Neural cell (in vitro differentiated cells): ENCODE measurements around the gene UGT2B15. TPM values are rescaled to one million over a fixed set of nuclear protein-coding genes. Genes with fewer than 3 reads are reported as not detected.

Experiments used
- H2AFZ ChIP-seq: fragments of 200-600, 300-800 bp; sonication (generic), shearing (Covaris generic); 2 replicates; pipeline ENCODE4 v1.6.0; 2014; ENCODE audit warnings: low read depth, mild to moderate bottlenecking, antibody characterized with exemption, low read length, moderate library complexity
- H3F3A ChIP-seq: fragments of 200-600 bp; shearing (Covaris generic); 2 replicates; pipeline ENCODE4 v1.6.1; 2016; ENCODE audit warnings: mild to moderate bottlenecking, moderate library complexity, mixed read lengths, antibody characterized with exemption, low read length; ENCODE audit not compliant: insufficient read depth, poor library complexity, severe bottlenecking
- H3K27ac ChIP-seq: fragments of 200-600, 300-800 bp; sonication (generic), shearing (Covaris generic); 2 replicates; pipeline ENCODE4 v1.5.1; 2014; ENCODE audit warnings: mild to moderate bottlenecking, low read length, moderate library complexity
- H3K27me3 ChIP-seq: fragments of 300-800, 200-600 bp; sonication (generic), shearing (Covaris generic); 2 replicates; pipeline ENCODE4 v1.6.0; 2014; ENCODE audit warnings: mild to moderate bottlenecking, low read depth, low read length, moderate library complexity; ENCODE audit not compliant: insufficient read depth
- H3K36me3 ChIP-seq: fragments of 300-800, 200-600 bp; sonication (generic), shearing (Covaris generic); 2 replicates; pipeline ENCODE4 v1.5.1; 2014; ENCODE audit warnings: mild to moderate bottlenecking, antibody characterized with exemption, low read length, moderate library complexity; ENCODE audit not compliant: insufficient read depth
- H3K4me2 ChIP-seq: fragments of 300-800, 200-600 bp; sonication (generic), shearing (Covaris generic); 2 replicates; pipeline ENCODE4 v1.6.0; 2014; ENCODE audit warnings: mild to moderate bottlenecking, low read length
- H3K4me3 ChIP-seq: fragments of 300-800, 200-600 bp; sonication (generic), shearing (Covaris generic); 2 replicates; pipeline ENCODE4 v1.5.1; 2014; ENCODE audit warnings: mild to moderate bottlenecking, low read length, moderate library complexity
- H3K79me2 ChIP-seq: fragments of 200-600 bp; shearing (Covaris generic); replicated peaks from 2 replicates; pipeline ENCODE4 v1.6.0; 2014; ENCODE audit warnings: mild to moderate bottlenecking, low read length, moderate library complexity; ENCODE audit not compliant: insufficient read depth
- H3K9ac ChIP-seq: fragments of 300-800, 200-600 bp; sonication (generic), shearing (Covaris generic); 2 replicates; pipeline ENCODE4 v1.6.1; 2016; ENCODE audit warnings: mild to moderate bottlenecking, low read length, mixed read lengths
- H3K9me2 ChIP-seq: fragments of 200-600 bp; shearing (Covaris generic); 2 replicates; pipeline ENCODE4 v1.6.1; 2016; ENCODE audit warnings: mild to moderate bottlenecking, low read length, mixed read lengths; ENCODE audit not compliant: insufficient read depth
- H3K9me3 ChIP-seq: fragments of 200-600, 300-800 bp; sonication (generic), shearing (Covaris generic); 2 replicates; pipeline ENCODE4 v1.6.1; 2016; ENCODE audit warnings: mild to moderate bottlenecking, mixed run types, low read length, moderate library complexity, mixed read lengths
- H4K20me1 ChIP-seq: fragments of 200-600 bp; shearing (Covaris generic); 2 replicates; pipeline ENCODE4 v1.6.1; 2016; ENCODE audit warnings: mild to moderate bottlenecking, mixed run types; ENCODE audit not compliant: insufficient read depth
- EP300 ChIP-seq: fragments of 450-650 bp; conservative IDR thresholded peaks from 2 replicates; pipeline ENCODE4 v1.6.1; 2014; ENCODE audit warnings: antibody characterized with exemption, mild to moderate bottlenecking, moderate library complexity; ENCODE audit not compliant: poor library complexity, severe bottlenecking
- EZH2 ChIP-seq: fragments of 200-600, 300-800 bp; shearing (Covaris generic), sonication (generic); IDR thresholded peaks from 2 replicates; pipeline ENCODE4 v1.6.1; 2014; ENCODE audit warnings: antibody characterized with exemption, low read length, borderline replicate concordance, mild to moderate bottlenecking; ENCODE audit not compliant: insufficient read depth, poor library complexity, severe bottlenecking
- MXI1 ChIP-seq: fragments of 450-650 bp; conservative IDR thresholded peaks from 2 replicates; pipeline ENCODE4 v1.6.1; 2014; ENCODE audit warnings: antibody characterized with exemption, mild to moderate bottlenecking; ENCODE audit not compliant: poor library complexity, severe bottlenecking
- POLR2AphosphoS5 ChIP-seq: IDR thresholded peaks from 2 replicates; pipeline ENCODE4 v1.6.1; 2012
- RAD21 ChIP-seq: fragments of 450-650 bp; conservative IDR thresholded peaks from 2 replicates; pipeline ENCODE4 v1.6.1; 2014; ENCODE audit warnings: antibody characterized with exemption, mild to moderate bottlenecking, moderate library complexity
- SMC3 ChIP-seq: fragments of 450-650 bp; conservative IDR thresholded peaks from 2 replicates; pipeline ENCODE4 v1.6.1; 2014; ENCODE audit warnings: antibody characterized with exemption, mild to moderate bottlenecking, moderate library complexity; ENCODE audit not compliant: poor library complexity
- TAF1 ChIP-seq: IDR thresholded peaks from 2 replicates; pipeline ENCODE4 v1.6.1; 2012; ENCODE audit warnings: low read depth
- polyA plus RNA-seq: library from polyadenylated mRNA; depleted of rRNA; stranded (reverse); fragments of >200 nt; gene quantifications from 2 replicates; pipeline ENCODE4 v1.2.3, GENCODE V29; 2014
- TF ChIP-seq, protein P1 (sequence below): fragments of 450-650 bp; IDR thresholded peaks from 2 replicates; pipeline ENCODE4 v1.5.1; 2014; ENCODE audit warnings: antibody characterized with exemption, mild to moderate bottlenecking, moderate library complexity; ENCODE audit not compliant: poor library complexity, severe bottlenecking
- TF ChIP-seq, protein P2 (sequence below): IDR thresholded peaks from 2 replicates; pipeline ENCODE4 v1.6.1; 2012; ENCODE audit warnings: borderline replicate concordance

Gene UGT2B15
- polyA plus RNA-seq, 1 donor from 2014 or later, result not detected

DNA sequence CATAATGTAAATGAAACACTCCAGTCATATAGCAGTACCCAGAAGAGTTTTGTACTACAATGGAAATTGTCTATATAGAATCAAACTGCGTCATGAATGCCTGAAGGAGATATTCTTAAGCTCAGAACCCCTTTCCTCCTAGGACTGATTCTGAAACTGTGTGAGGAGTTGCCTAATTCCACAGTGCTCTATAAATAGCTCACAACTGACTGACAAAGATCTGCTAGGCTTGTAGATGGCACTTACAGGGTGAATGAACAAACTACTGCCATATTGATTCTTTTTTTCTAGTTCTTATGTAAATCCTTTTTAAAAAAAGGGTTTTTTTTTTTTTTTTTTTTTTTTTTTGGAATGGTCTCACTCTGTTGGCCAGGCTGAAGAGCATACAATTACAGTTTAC is 64.2 kb downstream of the UGT2B15 start:
- no peaks in the 10 kb centered on the region for H3K9me3 ChIP-seq

DNA sequence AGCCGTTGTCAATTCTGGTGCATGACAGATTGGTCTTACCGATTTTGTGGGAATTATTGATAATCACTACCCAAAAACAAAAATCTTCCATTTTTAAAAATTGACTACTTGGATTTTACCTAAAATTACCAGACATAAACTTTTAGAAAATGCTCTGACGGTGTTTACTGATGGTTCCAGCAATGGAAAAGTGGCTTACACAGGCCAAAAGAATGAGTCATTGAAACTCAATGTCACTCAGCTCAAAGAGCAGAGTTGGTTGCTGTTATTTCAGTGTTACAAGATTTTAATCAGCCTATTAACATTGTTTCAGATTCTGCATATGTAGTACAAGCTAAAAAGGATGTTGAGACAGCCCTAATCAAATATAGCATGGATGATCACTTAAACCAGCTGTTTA is 71.3 kb downstream of the UGT2B15 start:
- Histone ChIP-seq H3K4me2 (no peak overlapping the region), H3K9ac (no peak overlapping the region), H3F3A (no peaks in the 10 kb centered on the region), H3K27me3 (no peaks in the 10 kb centered on the region), H3K79me2 (no peaks in the 10 kb centered on the region), H3K36me3 (no peaks in the 10 kb centered on the region), H3K4me3 (no peak overlapping the region), H2AFZ (no peak overlapping the region), H3K9me3 (no peaks in the 10 kb centered on the region), H3K27ac (no peak overlapping the region), H3K9me2 (no peaks in the 10 kb centered on the region), H4K20me1 (no peaks in the 10 kb centered on the region)
- TF ChIP-seq SMC3 (no peak), MXI1 (no peak), POLR2AphosphoS5 (no peak), RAD21 (no peak), EZH2 (no peak), TAF1 (no peak), EP300 (no peak)
- TF ChIP-seq, protein P1, sequence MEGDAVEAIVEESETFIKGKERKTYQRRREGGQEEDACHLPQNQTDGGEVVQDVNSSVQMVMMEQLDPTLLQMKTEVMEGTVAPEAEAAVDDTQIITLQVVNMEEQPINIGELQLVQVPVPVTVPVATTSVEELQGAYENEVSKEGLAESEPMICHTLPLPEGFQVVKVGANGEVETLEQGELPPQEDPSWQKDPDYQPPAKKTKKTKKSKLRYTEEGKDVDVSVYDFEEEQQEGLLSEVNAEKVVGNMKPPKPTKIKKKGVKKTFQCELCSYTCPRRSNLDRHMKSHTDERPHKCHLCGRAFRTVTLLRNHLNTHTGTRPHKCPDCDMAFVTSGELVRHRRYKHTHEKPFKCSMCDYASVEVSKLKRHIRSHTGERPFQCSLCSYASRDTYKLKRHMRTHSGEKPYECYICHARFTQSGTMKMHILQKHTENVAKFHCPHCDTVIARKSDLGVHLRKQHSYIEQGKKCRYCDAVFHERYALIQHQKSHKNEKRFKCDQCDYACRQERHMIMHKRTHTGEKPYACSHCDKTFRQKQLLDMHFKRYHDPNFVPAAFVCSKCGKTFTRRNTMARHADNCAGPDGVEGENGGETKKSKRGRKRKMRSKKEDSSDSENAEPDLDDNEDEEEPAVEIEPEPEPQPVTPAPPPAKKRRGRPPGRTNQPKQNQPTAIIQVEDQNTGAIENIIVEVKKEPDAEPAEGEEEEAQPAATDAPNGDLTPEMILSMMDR, result no peak
- TF ChIP-seq, protein P2, sequence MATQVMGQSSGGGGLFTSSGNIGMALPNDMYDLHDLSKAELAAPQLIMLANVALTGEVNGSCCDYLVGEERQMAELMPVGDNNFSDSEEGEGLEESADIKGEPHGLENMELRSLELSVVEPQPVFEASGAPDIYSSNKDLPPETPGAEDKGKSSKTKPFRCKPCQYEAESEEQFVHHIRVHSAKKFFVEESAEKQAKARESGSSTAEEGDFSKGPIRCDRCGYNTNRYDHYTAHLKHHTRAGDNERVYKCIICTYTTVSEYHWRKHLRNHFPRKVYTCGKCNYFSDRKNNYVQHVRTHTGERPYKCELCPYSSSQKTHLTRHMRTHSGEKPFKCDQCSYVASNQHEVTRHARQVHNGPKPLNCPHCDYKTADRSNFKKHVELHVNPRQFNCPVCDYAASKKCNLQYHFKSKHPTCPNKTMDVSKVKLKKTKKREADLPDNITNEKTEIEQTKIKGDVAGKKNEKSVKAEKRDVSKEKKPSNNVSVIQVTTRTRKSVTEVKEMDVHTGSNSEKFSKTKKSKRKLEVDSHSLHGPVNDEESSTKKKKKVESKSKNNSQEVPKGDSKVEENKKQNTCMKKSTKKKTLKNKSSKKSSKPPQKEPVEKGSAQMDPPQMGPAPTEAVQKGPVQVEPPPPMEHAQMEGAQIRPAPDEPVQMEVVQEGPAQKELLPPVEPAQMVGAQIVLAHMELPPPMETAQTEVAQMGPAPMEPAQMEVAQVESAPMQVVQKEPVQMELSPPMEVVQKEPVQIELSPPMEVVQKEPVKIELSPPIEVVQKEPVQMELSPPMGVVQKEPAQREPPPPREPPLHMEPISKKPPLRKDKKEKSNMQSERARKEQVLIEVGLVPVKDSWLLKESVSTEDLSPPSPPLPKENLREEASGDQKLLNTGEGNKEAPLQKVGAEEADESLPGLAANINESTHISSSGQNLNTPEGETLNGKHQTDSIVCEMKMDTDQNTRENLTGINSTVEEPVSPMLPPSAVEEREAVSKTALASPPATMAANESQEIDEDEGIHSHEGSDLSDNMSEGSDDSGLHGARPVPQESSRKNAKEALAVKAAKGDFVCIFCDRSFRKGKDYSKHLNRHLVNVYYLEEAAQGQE, result no peak

More for the DNA sequence above, 64.2 kb downstream of the UGT2B15 start:
- Histone ChIP-seq H4K20me1 (no peaks in the 10 kb centered on the region), H3K36me3 (no peaks in the 10 kb centered on the region), H3F3A (no peaks in the 10 kb centered on the region), H3K4me3 (no peak overlapping the region), H3K79me2 (no peaks in the 10 kb centered on the region), H3K9ac (no peak overlapping the region), H3K4me2 (no peak overlapping the region), H2AFZ (no peak overlapping the region), H3K9me2 (no peaks in the 10 kb centered on the region), H3K27ac (no peak overlapping the region), H3K27me3 (no peaks in the 10 kb centered on the region)
- TF ChIP-seq, protein P1, result no peak
- TF ChIP-seq EZH2 (no peak), MXI1 (no peak), POLR2AphosphoS5 (no peak), SMC3 (no peak), EP300 (no peak), RAD21 (no peak), TAF1 (no peak)
- TF ChIP-seq, protein P2, result no peak
